Ovary (tissue), 3 donors: ENCODE results near the gene TXK.

Experiments used
- EP300 ChIP-seq: sonication (generic); formaldehyde crosslinking; IDR thresholded peaks from one replicate; pipeline ENCODE4 v1.6.1; 2017; ENCODE audit warnings: antibody characterized with exemption
- POLR2A ChIP-seq: fragments of 450-650 bp; IDR thresholded peaks from one replicate; pipeline ENCODE4 v1.6.1; 2017; ENCODE audit warnings: antibody characterized with exemption, mild to moderate bottlenecking, moderate library complexity
- TF ChIP-seq, protein P1 (sequence below), 3 donors: fragments of 450-650 bp in 2 of 3; fragments of 200-600 bp in 1 of 3; IDR thresholded peaks; one replicate each; pipeline versions ENCODE4 v1.5.1 to v1.8.0; 2016 to 2022; ENCODE audit warnings: antibody characterized with exemption in 3 of 3, mild to moderate bottlenecking in 1 of 3
- donor health status: DM: no; HTN: no; CAD: no.

DNA sequence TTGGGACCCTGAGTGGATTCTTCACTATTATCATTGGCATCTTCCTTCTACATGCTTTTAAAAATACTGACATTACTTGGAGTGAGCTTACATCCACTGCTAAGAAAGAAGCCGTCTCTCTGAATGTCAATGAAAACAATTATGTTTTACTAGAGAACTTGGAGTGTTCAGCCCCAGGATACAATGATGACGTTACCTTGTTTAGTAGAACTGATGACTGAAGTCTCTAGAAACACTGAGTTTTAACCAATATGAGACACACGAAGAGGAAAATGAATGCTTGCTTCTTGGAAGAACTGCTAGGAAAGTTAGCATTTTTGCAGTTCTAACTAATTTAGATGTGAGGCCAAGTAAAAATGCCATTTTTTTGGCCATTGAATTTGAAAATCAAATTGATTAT, 98.1 kb downstream of the TXK start:
- TF ChIP-seq, protein P1, sequence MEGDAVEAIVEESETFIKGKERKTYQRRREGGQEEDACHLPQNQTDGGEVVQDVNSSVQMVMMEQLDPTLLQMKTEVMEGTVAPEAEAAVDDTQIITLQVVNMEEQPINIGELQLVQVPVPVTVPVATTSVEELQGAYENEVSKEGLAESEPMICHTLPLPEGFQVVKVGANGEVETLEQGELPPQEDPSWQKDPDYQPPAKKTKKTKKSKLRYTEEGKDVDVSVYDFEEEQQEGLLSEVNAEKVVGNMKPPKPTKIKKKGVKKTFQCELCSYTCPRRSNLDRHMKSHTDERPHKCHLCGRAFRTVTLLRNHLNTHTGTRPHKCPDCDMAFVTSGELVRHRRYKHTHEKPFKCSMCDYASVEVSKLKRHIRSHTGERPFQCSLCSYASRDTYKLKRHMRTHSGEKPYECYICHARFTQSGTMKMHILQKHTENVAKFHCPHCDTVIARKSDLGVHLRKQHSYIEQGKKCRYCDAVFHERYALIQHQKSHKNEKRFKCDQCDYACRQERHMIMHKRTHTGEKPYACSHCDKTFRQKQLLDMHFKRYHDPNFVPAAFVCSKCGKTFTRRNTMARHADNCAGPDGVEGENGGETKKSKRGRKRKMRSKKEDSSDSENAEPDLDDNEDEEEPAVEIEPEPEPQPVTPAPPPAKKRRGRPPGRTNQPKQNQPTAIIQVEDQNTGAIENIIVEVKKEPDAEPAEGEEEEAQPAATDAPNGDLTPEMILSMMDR (IDR thresholded peaks at IDR 0.05): no peak
- TF ChIP-seq EP300: no peak
- no peak for TF ChIP-seq POLR2A
